Mesenchymal stem cell (in vitro differentiated cells and primary cell): ENCODE results near the gene TRAIP.

ENCODE experiments used
- DNase-seq: peaks from one replicate; pipeline ENCODE4 v3.0.0-alpha.2; 2013
- H2AFZ ChIP-seq: one replicate; pipeline ENCODE4 v1.6.1; 2013; ENCODE audit warnings: low read depth, mild to moderate bottlenecking, control low read depth, inconsistent platforms, low read length, moderate library complexity
- H2AK5ac ChIP-seq: 2 replicates; pipeline ENCODE4 v1.6.1; 2013; ENCODE audit warnings: low read length, moderate library complexity, mild to moderate bottlenecking, inconsistent platforms; ENCODE audit not compliant: severe bottlenecking
- H2BK120ac ChIP-seq: one replicate; pipeline ENCODE4 v1.6.1; 2013; ENCODE audit warnings: low read depth, mild to moderate bottlenecking, inconsistent platforms, low read length, moderate library complexity
- H2BK12ac ChIP-seq, 2 experiments: one replicate each; pipeline ENCODE4 v1.6.1; 2013; ENCODE audit warnings: inconsistent platforms in 2 of 2, low read length in 2 of 2, mild to moderate bottlenecking in 2 of 2, moderate library complexity in 2 of 2, control low read depth in 1 of 2
- H2BK15ac ChIP-seq: one replicate; pipeline ENCODE4 v1.6.1; 2013; ENCODE audit warnings: mild to moderate bottlenecking, low read depth, inconsistent platforms; ENCODE audit not compliant: poor library complexity, severe bottlenecking
- H2BK5ac ChIP-seq: 2 replicates; pipeline ENCODE4 v1.6.1; 2013; ENCODE audit warnings: low read depth, mild to moderate bottlenecking, low read length, control low read depth, inconsistent platforms; ENCODE audit not compliant: poor library complexity, severe bottlenecking
- H3K14ac ChIP-seq, 2 experiments: one replicate each; pipeline ENCODE4 v1.6.1; 2013; ENCODE audit warnings: inconsistent platforms in 2 of 2, low read length in 2 of 2, control low read depth in 1 of 2, mild to moderate bottlenecking in 1 of 2, moderate library complexity in 1 of 2
- H3K18ac ChIP-seq, 2 experiments: one replicate each; pipeline ENCODE4 v1.6.1; 2013; ENCODE audit warnings: inconsistent platforms in 2 of 2, low read length in 2 of 2, control low read depth in 1 of 2, low read depth in 1 of 2, mild to moderate bottlenecking in 1 of 2
- H3K23ac ChIP-seq, 2 experiments: one replicate each; pipeline ENCODE4 v1.6.1; 2013; ENCODE audit warnings: inconsistent platforms in 2 of 2, low read length in 2 of 2, mild to moderate bottlenecking in 2 of 2, moderate library complexity in 2 of 2, control low read depth in 1 of 2
- H3K27ac ChIP-seq: 2 replicates; pipeline ENCODE4 v1.5.1; 2013; ENCODE audit warnings: mild to moderate bottlenecking, moderate library complexity, low read length, control low read depth, inconsistent platforms; ENCODE audit not compliant: poor library complexity, severe bottlenecking
- H3K27me3 ChIP-seq, 2 experiments: 2 replicates each; pipeline versions ENCODE4 v1.6.1 to v1.7.0; 2013; ENCODE audit warnings: low read length in 2 of 2, mild to moderate bottlenecking in 2 of 2, moderate library complexity in 2 of 2, control low read depth in 1 of 2, inconsistent platforms in 1 of 2; ENCODE audit not compliant: control insufficient read depth in 1 of 2, insufficient read depth in 1 of 2
- H3K36me3 ChIP-seq, 2 experiments: 2 replicates each; pipeline versions ENCODE4 v1.6.1 to v1.7.0; 2013; ENCODE audit warnings: low read length in 2 of 2, control low read depth in 1 of 2, inconsistent platforms in 1 of 2, low read depth in 1 of 2, mild to moderate bottlenecking in 1 of 2; ENCODE audit not compliant: insufficient read depth in 2 of 2, control insufficient read depth in 1 of 2
- H3K4ac ChIP-seq, 2 experiments: one replicate each; pipeline ENCODE4 v1.6.1; 2013; ENCODE audit warnings: inconsistent platforms in 2 of 2, low read length in 2 of 2, mild to moderate bottlenecking in 2 of 2, moderate library complexity in 2 of 2, control low read depth in 1 of 2, low read depth in 1 of 2
- H3K4me1 ChIP-seq: 2 replicates; pipeline ENCODE4 v1.6.1; 2013; ENCODE audit warnings: low read depth, low read length, control low read depth; ENCODE audit not compliant: control insufficient read depth, insufficient read depth
- H3K4me2 ChIP-seq: 2 replicates; pipeline ENCODE4 v1.6.1; 2013; ENCODE audit warnings: low read length, mild to moderate bottlenecking, inconsistent platforms; ENCODE audit not compliant: poor library complexity, severe bottlenecking
- H3K4me3 ChIP-seq, 2 experiments: 2 replicates each; pipeline versions ENCODE4 v1.5.1 to v1.7.0; 2013; ENCODE audit warnings: low read length in 2 of 2, mild to moderate bottlenecking in 2 of 2, control low read depth in 1 of 2, low read depth in 1 of 2; ENCODE audit not compliant: insufficient read depth in 1 of 2
- H3K79me1 ChIP-seq: replicated peaks from 2 replicates; pipeline ENCODE4 v1.6.1; 2013; ENCODE audit warnings: mild to moderate bottlenecking, control low read depth, low read length, inconsistent platforms; ENCODE audit not compliant: poor library complexity, severe bottlenecking
- H3K9ac ChIP-seq: 2 replicates; pipeline ENCODE4 v1.7.0; 2013; ENCODE audit warnings: mild to moderate bottlenecking, low read length, moderate library complexity
- H3K9me3 ChIP-seq: 2 replicates; pipeline ENCODE4 v1.7.0; 2013; ENCODE audit warnings: mild to moderate bottlenecking, low read length; ENCODE audit not compliant: control insufficient read depth
- H4K8ac ChIP-seq: one replicate; pipeline ENCODE4 v1.6.1; 2013; ENCODE audit warnings: inconsistent platforms, mild to moderate bottlenecking, low read length, moderate library complexity
- H4K91ac ChIP-seq: one replicate; pipeline ENCODE4 v1.6.1; 2013; ENCODE audit warnings: mild to moderate bottlenecking, low read length, inconsistent platforms
- WGBS: methylation state at CpG from one replicate; pipeline ENCODE4 v1.1.7; 2013; ENCODE audit warnings: mixed read lengths; 5-methylcytosine and 5-hydroxymethylcytosine counted together

The TRAIP gene

DNA sequence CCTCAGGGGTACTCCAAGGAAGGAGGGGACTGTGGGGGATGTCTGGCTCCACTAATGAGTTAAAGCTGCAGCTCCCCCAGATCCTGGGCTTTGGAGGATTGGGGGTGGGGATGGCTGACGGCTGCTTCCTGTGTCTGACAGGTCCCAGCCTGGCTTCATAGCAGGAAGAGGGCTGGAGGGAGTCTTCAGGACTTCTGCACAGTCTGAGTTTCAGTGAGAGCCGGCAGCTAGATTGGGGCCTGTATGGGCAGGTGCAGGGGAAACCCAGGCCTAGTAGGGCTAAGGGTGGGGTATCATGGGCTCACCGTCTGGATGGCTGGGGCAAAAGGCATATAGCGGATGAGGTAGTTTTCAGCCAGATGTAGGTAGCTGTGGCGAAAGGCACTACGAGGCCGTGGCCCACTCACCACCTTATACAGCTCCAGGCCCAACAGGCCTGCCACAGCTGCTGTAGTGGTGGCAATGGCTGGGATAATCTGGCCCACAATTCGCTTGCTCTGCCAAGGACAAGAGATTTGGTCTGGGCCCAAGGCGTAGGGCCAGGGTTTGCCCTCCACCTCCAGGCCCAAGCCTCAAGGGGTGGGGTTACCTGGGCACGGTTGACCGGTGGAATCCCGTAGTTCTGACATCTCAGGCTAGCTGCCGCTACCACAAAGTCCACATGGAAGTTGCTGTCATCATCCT lies 48.8 kb downstream of the TRAIP start:
- Histone ChIP-seq H3K18ac (peak overlapping the region; percentile 93 to 97), H3K9me3 (no peaks in the 10 kb centered on the region), H3K4me3 (no peak overlapping the region), H2BK15ac (peak overlapping the region; percentile 89), H4K91ac (peak overlapping the region; percentile 99), H3K14ac (peak overlapping the region in 1 of 2 experiments; percentile 93), H3K36me3 (peaks cover 6 to 50% of the 10 kb centered on the region in 2 experiments), H4K8ac (peak overlapping the region; percentile 97), H3K4ac (peak overlapping the region; percentile 92 to 98), H3K79me1 (no peaks in the 10 kb centered on the region), H3K23ac (no peak overlapping the region), H3K27ac (no peak overlapping the region), H3K4me1 (peaks cover 10% of the 10 kb centered on the region), H3K27me3 (peaks cover 0 to 12% of the 10 kb centered on the region in 2 experiments), H2BK120ac (peak overlapping the region; percentile 99), H2AFZ (no peak overlapping the region), H2BK5ac (no peak overlapping the region), H3K4me2 (no peak overlapping the region), H2AK5ac (no peak overlapping the region), H2BK12ac (peak overlapping the region; percentile 93 to 99), H3K9ac (no peak overlapping the region)
- 72% methylated on average over 13 of the region's 13 CpGs for WGBS
- DNase-seq: peak; percentile 20

DNA sequence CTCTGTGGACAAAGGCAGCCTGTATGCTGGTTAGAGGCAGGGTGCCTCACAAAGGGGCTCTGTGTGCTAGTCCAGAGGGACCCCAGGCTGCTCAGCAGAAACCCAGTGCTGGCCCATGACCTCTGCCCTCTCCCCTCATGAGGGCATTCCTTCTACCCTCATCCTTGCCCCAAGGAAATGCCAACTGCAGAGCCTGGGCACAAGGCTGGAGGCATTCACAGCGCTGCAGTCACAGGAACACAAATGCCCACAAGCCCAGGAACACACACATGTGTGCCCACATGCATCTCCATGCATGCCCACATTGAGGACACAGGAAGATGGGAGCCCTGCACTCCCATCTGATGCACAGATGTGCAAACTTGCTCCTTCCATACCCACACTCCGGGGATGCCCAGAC lies 49.5 kb downstream of the TRAIP start:
- peak overlapping the region; percentile 93 to 99 for H2BK12ac ChIP-seq
- peak overlapping the region; percentile 99 for H2BK120ac ChIP-seq
- no peak overlapping the region for H3K27ac ChIP-seq
- peak overlapping the region; percentile 93 to 97 for H3K18ac ChIP-seq
- 89% methylated on average over 2 of the region's 2 CpGs for WGBS
- H3K4ac ChIP-seq: peak overlapping the region; percentile 92 to 98
- no peaks in the 10 kb centered on the region for H3K79me1 ChIP-seq
- H3K9me3 ChIP-seq: no peaks in the 10 kb centered on the region
- H3K36me3 ChIP-seq: peaks cover 3 to 43% of the 10 kb centered on the region in 2 experiments
- H2BK15ac ChIP-seq: peak overlapping the region; percentile 50
- H2BK5ac ChIP-seq: no peak overlapping the region
- no peak overlapping the region for H2AK5ac ChIP-seq
- H3K23ac ChIP-seq: no peak overlapping the region
- peak overlapping the region in 1 of 2 experiments; percentile 82 for H3K14ac ChIP-seq
- DNase-seq: no peak
- no peak overlapping the region for H3K4me3 ChIP-seq
- peak overlapping the region; percentile 99 for H4K91ac ChIP-seq
- peaks cover 10% of the 10 kb centered on the region for H3K4me1 ChIP-seq
- peaks cover 0 to 13% of the 10 kb centered on the region in 2 experiments for H3K27me3 ChIP-seq
- peak overlapping the region; percentile 13 for H3K9ac ChIP-seq
- H4K8ac ChIP-seq: peak overlapping the region; percentile 95
- H2AFZ ChIP-seq: no peak overlapping the region
- H3K4me2 ChIP-seq: no peak overlapping the region

DNA sequence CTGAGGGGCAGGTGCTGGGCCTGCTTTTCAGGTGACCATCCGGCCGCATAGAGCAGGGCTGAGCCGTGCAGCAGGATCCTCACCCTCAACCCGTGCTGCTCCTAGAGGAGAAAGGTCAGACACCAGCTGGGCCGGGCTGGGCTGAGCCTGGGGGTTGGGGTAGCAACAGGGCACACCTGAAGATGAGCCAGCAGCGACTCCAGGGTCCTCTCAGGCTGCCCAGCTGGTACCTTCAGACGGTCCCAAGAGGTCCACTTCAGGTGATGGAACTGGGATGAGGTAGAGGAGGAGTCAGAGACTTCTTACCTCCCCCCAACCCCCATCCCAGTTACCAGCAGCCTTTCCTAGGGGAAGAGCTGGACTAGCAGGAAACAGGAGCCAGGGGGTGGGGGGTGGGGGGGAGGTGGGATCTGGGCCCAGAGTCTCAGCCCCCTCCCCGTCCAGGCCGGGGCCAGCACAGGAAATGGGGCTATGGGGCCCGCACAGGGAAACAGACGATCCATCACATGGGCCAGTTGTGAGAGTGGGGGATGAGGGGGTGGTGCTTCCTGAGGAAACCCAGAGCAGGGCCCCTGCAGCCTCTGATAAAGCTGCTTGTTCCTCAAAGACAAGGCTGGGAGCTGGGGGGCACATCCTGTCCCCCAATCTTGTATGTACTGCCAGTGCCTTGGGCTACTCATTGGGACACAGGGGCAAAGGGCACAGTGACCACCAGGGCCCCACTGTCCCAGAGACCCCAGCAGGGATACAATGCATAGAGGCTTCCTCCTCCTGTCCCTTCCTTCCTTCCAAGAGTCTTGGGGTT lies 50.3 kb downstream of the TRAIP start:
- H3K36me3 ChIP-seq: peaks cover 3 to 35% of the 10 kb centered on the region in 2 experiments
- H3K4me1 ChIP-seq: peaks cover 10% of the 10 kb centered on the region
- 14% methylated on average over 9 of the region's 11 CpGs for WGBS
- H3K27me3 ChIP-seq: peaks cover 0 to 21% of the 10 kb centered on the region in 2 experiments
- H4K91ac ChIP-seq: peak overlapping the region; percentile 100
- H2AK5ac ChIP-seq: no peak overlapping the region
- peak overlapping the region in 1 of 2 experiments; percentile 64 for H3K4me3 ChIP-seq
- peak overlapping the region; percentile 100 for H4K8ac ChIP-seq
- no peak overlapping the region for H3K27ac ChIP-seq
- no peak overlapping the region for H3K4me2 ChIP-seq
- peak overlapping the region in 1 of 2 experiments; percentile 98 for H3K14ac ChIP-seq
- no peak overlapping the region for H2AFZ ChIP-seq
- H3K23ac ChIP-seq: peak overlapping the region; percentile 79 to 87
- H3K4ac ChIP-seq: peak overlapping the region; percentile 100
- peak; percentile 75 for DNase-seq
- peak overlapping the region; percentile 99 for H2BK120ac ChIP-seq
- H2BK5ac ChIP-seq: no peak overlapping the region
- H3K79me1 ChIP-seq: no peaks in the 10 kb centered on the region
- peak overlapping the region; percentile 99 for H2BK12ac ChIP-seq
- H3K9me3 ChIP-seq: no peaks in the 10 kb centered on the region
- peak overlapping the region; percentile 78 for H3K9ac ChIP-seq
- peak overlapping the region; percentile 99 for H2BK15ac ChIP-seq
- H3K18ac ChIP-seq: peak overlapping the region; percentile 99

DNA sequence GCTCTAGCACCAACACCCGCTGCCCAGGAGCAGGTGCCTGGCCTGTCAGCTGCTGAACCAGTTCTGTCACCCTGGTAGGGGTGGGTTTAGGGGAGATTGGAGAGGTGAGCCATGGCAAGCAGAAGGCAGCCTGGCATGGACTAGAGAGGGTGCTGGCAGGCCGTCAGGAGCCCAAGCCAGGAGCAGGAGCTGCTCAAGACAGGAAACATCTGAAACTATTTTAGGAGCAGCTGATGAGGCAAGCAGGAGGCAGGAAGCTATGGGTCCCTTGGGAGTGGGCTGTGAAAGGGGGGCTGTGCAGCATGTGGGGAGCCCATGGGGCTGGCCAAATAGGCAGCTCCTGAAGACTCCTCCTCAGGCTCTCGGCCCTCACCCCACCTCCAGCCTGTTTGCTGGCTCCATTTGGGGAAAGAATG lies 51.0 kb downstream of the TRAIP start:
- Histone ChIP-seq H3K14ac (peak overlapping the region in 1 of 2 experiments; percentile 98), H3K9ac (peak overlapping the region; percentile 96), H3K4me3 (peak overlapping the region in 1 of 2 experiments; percentile 91), H2BK15ac (peak overlapping the region; percentile 99), H2BK120ac (peak overlapping the region; percentile 99), H3K27ac (no peak overlapping the region), H3K23ac (peak overlapping the region in 1 of 2 experiments; percentile 79), H3K79me1 (no peaks in the 10 kb centered on the region), H2BK5ac (no peak overlapping the region), H3K4ac (peak overlapping the region; percentile 100), H4K91ac (peak overlapping the region; percentile 100), H2BK12ac (peak overlapping the region; percentile 71 to 99), H2AFZ (no peak overlapping the region), H3K4me2 (no peak overlapping the region), H2AK5ac (no peak overlapping the region), H3K4me1 (peaks cover 10% of the 10 kb centered on the region), H4K8ac (peak overlapping the region; percentile 100), H3K18ac (peak overlapping the region; percentile 99), H3K27me3 (peaks cover 0 to 23% of the 10 kb centered on the region in 2 experiments), H3K9me3 (no peaks in the 10 kb centered on the region), H3K36me3 (peaks cover 3 to 28% of the 10 kb centered on the region in 2 experiments)
- WGBS: 58% methylated on average over 2 of the region's 3 CpGs
- peak; percentile 78 for DNase-seq
